Epithelial cell of proximal tubule (primary cell): ENCODE measurements around the gene LONP1. TPM values are rescaled to one million over a fixed set of nuclear protein-coding genes. Genes with fewer than 3 reads are reported as not detected.

Experiments
- DNase-seq: peaks from one replicate; pipeline ENCODE4 v3.0.0-alpha.2; 2011; ENCODE audit warnings: low read depth
- H3K4me3 ChIP-seq: 2 replicates; pipeline ENCODE4 v1.5.1; 2011; ENCODE audit warnings: low read depth, mild to moderate bottlenecking, low read length
- CTCF ChIP-seq: conservative IDR thresholded peaks from 2 replicates; pipeline ENCODE4 v1.5.1; 2012; ENCODE audit warnings: low read depth, mild to moderate bottlenecking, low read length
- total RNA-seq: library from RNA; depleted of rRNA; stranded (reverse); fragments of >200 nt; gene quantifications from 2 replicates; pipeline ENCODE4 v1.2.3, GENCODE V29; 2015

LONP1 gene
- total RNA-seq, 1 donor from 2014 or later: 134 TPM

GRCh38 chr19:5676105-5676771 lies 43.7 kb downstream of the LONP1 start:
- DNase-seq: no peak
- no peak overlapping the region for H3K4me3 ChIP-seq
- no peak for TF ChIP-seq CTCF

GRCh38 chr19:5674714-5675113 lies 45.2 kb downstream of the LONP1 start:
- H3K4me3 ChIP-seq: no peak overlapping the region
- no peak for DNase-seq
- TF ChIP-seq CTCF: no peak

GRCh38 chr19:5673752-5674151 lies 46.2 kb downstream of the LONP1 start:
- no peak for TF ChIP-seq CTCF
- DNase-seq: no peak
- H3K4me3 ChIP-seq: no peak overlapping the region

GRCh38 chr19:5672708-5673459 lies 47.1 kb downstream of the LONP1 start:
- no peak for DNase-seq
- TF ChIP-seq CTCF: no peak
- H3K4me3 ChIP-seq: no peak overlapping the region

- no peak for TF ChIP-seq CTCF
Observed at GRCh38 chr19:5671600-5671999, 48.3 kb downstream of the LONP1 start.

GRCh38 chr19:5669212-5669611 lies 50.7 kb downstream of the LONP1 start:
- no peak for DNase-seq
- H3K4me3 ChIP-seq: no peak overlapping the region

More at GRCh38 chr19:5671600-5671999, 48.3 kb downstream of the LONP1 start:
- no peak for DNase-seq
- H3K4me3 ChIP-seq: no peak overlapping the region

More at GRCh38 chr19:5669212-5669611, 50.7 kb downstream of the LONP1 start:
- TF ChIP-seq CTCF: no peak
